DND-41 (cell line): Measurements from ENCODE around the gene HHIP.

Experiments used
- CTCF ChIP-seq: IDR thresholded peaks from 2 replicates; pipeline ENCODE4 v1.5.1; 2012; ENCODE audit warnings: borderline replicate concordance, low read length, moderate library complexity, mild to moderate bottlenecking; ENCODE audit not compliant: poor library complexity, severe bottlenecking; ENCODE audit errors: extremely low read depth
- EZH2 ChIP-seq: IDR thresholded peaks from 3 replicates; pipeline ENCODE4 v1.6.1; 2012; ENCODE audit warnings: borderline replicate concordance, low read depth, mild to moderate bottlenecking, moderate library complexity, low read length, inconsistent platforms; ENCODE audit not compliant: severe bottlenecking

GRCh38 chr4:144658903-144659302, 12.9 kb downstream of the HHIP start:
- TF ChIP-seq CTCF (no peak), EZH2 (no peak)
